Endodermal cell (in vitro differentiated cells): ENCODE measurements around the gene PTCD1. TPM values are rescaled to one million over a fixed set of nuclear protein-coding genes. Genes with fewer than 3 reads are reported as not detected.
"Not testable (repeated sequence)": the region's sequence is repeated elsewhere in the genome, so short reads cannot be mapped to it uniquely, and the experiment has no call there.

ENCODE experiments used
- DNase-seq: peaks from one replicate; pipeline ENCODE4 v3.0.0-alpha.2; 2017
- H3K27ac ChIP-seq: 2 replicates; pipeline ENCODE4 v1.5.1; 2013; ENCODE audit warnings: mild to moderate bottlenecking, low read depth, low read length, moderate library complexity
- H3K27me3 ChIP-seq: 2 replicates; pipeline ENCODE4 v1.6.1; 2013; ENCODE audit warnings: mild to moderate bottlenecking, low read length, moderate library complexity; ENCODE audit not compliant: insufficient read depth, control insufficient read depth, poor library complexity, severe bottlenecking
- H3K36me3 ChIP-seq: 2 replicates; pipeline ENCODE4 v1.7.0; 2013; ENCODE audit warnings: mild to moderate bottlenecking, low read length, moderate library complexity; ENCODE audit not compliant: control insufficient read depth, insufficient read depth
- H3K4me1 ChIP-seq: one replicate; pipeline ENCODE4 v1.7.0; 2013; ENCODE audit warnings: low read length; ENCODE audit not compliant: control insufficient read depth, insufficient read depth
- H3K4me3 ChIP-seq: 2 replicates; pipeline ENCODE4 v1.5.1; 2013; ENCODE audit warnings: mild to moderate bottlenecking, low read length, moderate library complexity
- H3K9ac ChIP-seq: 2 replicates; pipeline ENCODE4 v1.6.1; 2013; ENCODE audit warnings: mild to moderate bottlenecking, low read length, moderate library complexity; ENCODE audit not compliant: poor library complexity, severe bottlenecking; ENCODE audit errors: extremely low read depth
- H3K9me3 ChIP-seq: 2 replicates; pipeline ENCODE4 v1.6.1; 2013; ENCODE audit warnings: mild to moderate bottlenecking, low read length, moderate library complexity; ENCODE audit not compliant: control insufficient read depth
- H3K27ac Mint-ChIP-seq: 2 replicates; pipeline ENCODE4 v1.8.0; 2020; ENCODE audit warnings: mixed read lengths
- H3K27me3 Mint-ChIP-seq: 2 replicates; pipeline ENCODE4 v1.8.0; 2021; ENCODE audit warnings: mild to moderate bottlenecking, mixed read lengths; ENCODE audit not compliant: insufficient read depth
- H3K36me3 Mint-ChIP-seq: 2 replicates; pipeline ENCODE4 v1.8.0; 2020; ENCODE audit warnings: low read depth, mixed read lengths
- H3K4me1 Mint-ChIP-seq: 2 replicates; pipeline ENCODE4 v1.8.0; 2020; ENCODE audit warnings: mixed read lengths
- H3K4me3 Mint-ChIP-seq: 2 replicates; pipeline ENCODE4 v1.8.0; 2020; ENCODE audit warnings: mild to moderate bottlenecking, moderate library complexity, mixed read lengths
- H3K9me3 Mint-ChIP-seq: 2 replicates; pipeline ENCODE4 v1.8.0; 2020; ENCODE audit warnings: mild to moderate bottlenecking, mixed read lengths
- WGBS, 2 experiments: methylation state at CpG; one replicate each; pipeline versions ENCODE4 v1.1.5 to v1.1.7; 2013; ENCODE audit warnings: missing lambda C conversion rate in 2 of 2, mixed read lengths in 1 of 2; ENCODE audit not compliant: insufficient coverage in 1 of 2, insufficient read length in 1 of 2; 5-methylcytosine and 5-hydroxymethylcytosine counted together
- total RNA-seq, 2 donors: library from RNA; stranded (reverse); fragmentation: NEBNext Ultra II Directional in 1 of 2; extraction: Animal tissue kit (Norgen Biotek cat#: 25700) in 1 of 2; gene quantifications; 2 replicates in 1 of 2; 3 replicates in 1 of 2; pipeline ENCODE4 v1.2.1, GENCODE V29; 2021
- TF ChIP-seq, protein P1 (sequence below): fragments of 200-600 bp; sonication (generic); conservative IDR thresholded peaks from 2 replicates; pipeline ENCODE4 v1.5.0; 2021; ENCODE audit warnings: antibody characterized with exemption, mild to moderate bottlenecking

The PTCD1 gene
- total RNA-seq, 2 donors from 2014 or later, result 11.9 to 12.5 TPM

DNA sequence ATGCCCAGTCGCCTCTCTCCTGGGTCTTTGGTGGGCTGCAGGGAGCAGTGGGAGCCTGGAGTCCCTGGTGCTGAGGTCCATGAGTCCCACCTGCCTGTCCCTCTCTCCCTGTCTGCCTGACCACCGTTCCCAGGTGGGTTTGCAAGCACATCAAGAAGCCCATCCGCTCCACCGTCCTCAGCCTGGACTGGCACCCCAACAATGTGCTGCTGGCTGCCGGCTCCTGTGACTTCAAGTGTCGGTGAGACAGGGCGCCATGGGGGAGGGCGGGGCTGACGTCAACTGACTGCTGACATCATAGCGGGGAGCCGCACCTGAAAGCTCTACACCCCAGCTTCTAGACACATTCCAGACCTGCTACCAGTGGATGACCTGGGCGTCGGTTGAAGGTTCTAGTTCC, 48.8 kb downstream of the PTCD1 start:
- no peaks in the 10 kb centered on the region for H3K9me3 Mint-ChIP-seq
- no peaks in the 10 kb centered on the region for H3K4me1 ChIP-seq
- H3K9me3 ChIP-seq, result no peaks in the 10 kb centered on the region
- no peak overlapping the region for H3K9ac ChIP-seq
- H3K27me3 ChIP-seq, result no peaks in the 10 kb centered on the region
- DNase-seq, result no peak
- H3K27ac Mint-ChIP-seq, result no peak overlapping the region
- WGBS, 2 experiments, result 93 to 96% methylated on average over 11 to 13 of the region's 13 CpGs
- no peak overlapping the region for H3K4me3 Mint-ChIP-seq
- no peak overlapping the region for H3K4me3 ChIP-seq
- TF ChIP-seq, protein P1, sequence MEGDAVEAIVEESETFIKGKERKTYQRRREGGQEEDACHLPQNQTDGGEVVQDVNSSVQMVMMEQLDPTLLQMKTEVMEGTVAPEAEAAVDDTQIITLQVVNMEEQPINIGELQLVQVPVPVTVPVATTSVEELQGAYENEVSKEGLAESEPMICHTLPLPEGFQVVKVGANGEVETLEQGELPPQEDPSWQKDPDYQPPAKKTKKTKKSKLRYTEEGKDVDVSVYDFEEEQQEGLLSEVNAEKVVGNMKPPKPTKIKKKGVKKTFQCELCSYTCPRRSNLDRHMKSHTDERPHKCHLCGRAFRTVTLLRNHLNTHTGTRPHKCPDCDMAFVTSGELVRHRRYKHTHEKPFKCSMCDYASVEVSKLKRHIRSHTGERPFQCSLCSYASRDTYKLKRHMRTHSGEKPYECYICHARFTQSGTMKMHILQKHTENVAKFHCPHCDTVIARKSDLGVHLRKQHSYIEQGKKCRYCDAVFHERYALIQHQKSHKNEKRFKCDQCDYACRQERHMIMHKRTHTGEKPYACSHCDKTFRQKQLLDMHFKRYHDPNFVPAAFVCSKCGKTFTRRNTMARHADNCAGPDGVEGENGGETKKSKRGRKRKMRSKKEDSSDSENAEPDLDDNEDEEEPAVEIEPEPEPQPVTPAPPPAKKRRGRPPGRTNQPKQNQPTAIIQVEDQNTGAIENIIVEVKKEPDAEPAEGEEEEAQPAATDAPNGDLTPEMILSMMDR, result no peak
- peaks cover 46% of the 10 kb centered on the region for H3K36me3 Mint-ChIP-seq
- H3K27me3 Mint-ChIP-seq, result no peaks in the 10 kb centered on the region
- peaks cover 62% of the 10 kb centered on the region for H3K36me3 ChIP-seq
- H3K4me1 Mint-ChIP-seq, result peaks cover 9% of the 10 kb centered on the region
- no peak overlapping the region for H3K27ac ChIP-seq

DNA sequence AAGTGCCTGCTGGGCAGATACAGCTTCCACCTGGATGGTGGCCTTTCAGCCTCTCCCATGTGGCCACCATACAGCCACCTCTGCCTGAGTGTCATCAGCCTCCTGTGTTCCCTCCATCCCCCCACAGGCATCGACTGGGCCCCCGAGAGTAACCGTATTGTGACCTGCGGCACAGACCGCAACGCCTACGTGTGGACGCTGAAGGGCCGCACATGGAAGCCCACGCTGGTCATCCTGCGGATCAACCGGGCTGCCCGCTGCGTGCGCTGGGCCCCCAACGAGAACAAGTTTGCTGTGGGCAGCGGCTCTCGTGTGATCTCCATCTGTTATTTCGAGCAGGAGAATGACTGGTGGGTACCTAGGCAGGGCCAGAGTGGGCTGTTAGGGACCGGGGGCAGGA, 50.7 kb downstream of the PTCD1 start:
- H3K9ac ChIP-seq, result no peak overlapping the region
- H3K27ac ChIP-seq, result no peak overlapping the region
- peaks cover 49% of the 10 kb centered on the region for H3K36me3 ChIP-seq
- 92 to 98% methylated on average over 16 to 20 of the region's 20 CpGs for WGBS, 2 experiments
- H3K9me3 Mint-ChIP-seq, result no peaks in the 10 kb centered on the region
- no peaks in the 10 kb centered on the region for H3K4me1 Mint-ChIP-seq
- no peaks in the 10 kb centered on the region for H3K9me3 ChIP-seq
- no peaks in the 10 kb centered on the region for H3K27me3 ChIP-seq
- no peak overlapping the region for H3K27ac Mint-ChIP-seq
- peaks cover 49% of the 10 kb centered on the region for H3K36me3 Mint-ChIP-seq
- no peak overlapping the region for H3K4me3 Mint-ChIP-seq
- TF ChIP-seq, protein P1, result no peak
- no peaks in the 10 kb centered on the region for H3K4me1 ChIP-seq
- no peak for DNase-seq
- no peaks in the 10 kb centered on the region for H3K27me3 Mint-ChIP-seq
- no peak overlapping the region for H3K4me3 ChIP-seq

DNA sequence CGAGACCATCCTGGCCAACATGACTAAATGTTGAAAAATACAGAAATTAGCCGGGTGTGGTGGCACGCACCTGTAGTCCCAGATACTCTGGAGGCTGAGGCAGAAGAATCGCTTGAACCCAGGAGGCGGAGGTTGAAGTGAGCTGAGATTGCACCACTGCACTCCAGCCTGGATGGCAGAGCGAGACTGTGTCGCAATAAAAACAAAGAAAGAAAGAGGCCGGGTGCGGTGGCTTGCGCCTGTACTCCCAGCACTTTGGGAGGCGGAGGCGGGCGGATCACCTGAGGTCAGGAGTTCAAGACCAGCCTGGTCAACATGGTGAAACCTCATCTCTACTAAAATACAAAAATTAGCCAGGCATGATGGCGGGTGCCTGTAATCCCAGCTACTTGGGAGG, 51.4 kb downstream of the PTCD1 start:
- H3K9ac ChIP-seq, H3K27me3 ChIP-seq, H3K4me3 Mint-ChIP-seq, H3K4me1 Mint-ChIP-seq, H3K9me3 ChIP-seq, H3K4me3 ChIP-seq, H3K27ac Mint-ChIP-seq, DNase-seq, H3K27ac ChIP-seq, H3K4me1 ChIP-seq, H3K9me3 Mint-ChIP-seq, H3K27me3 Mint-ChIP-seq: not testable (repeated sequence)
- H3K36me3 Mint-ChIP-seq, result peaks cover 49% of the 10 kb centered on the region
- peaks cover 49% of the 10 kb centered on the region for H3K36me3 ChIP-seq
- WGBS, 2 experiments, result 87 to 94% methylated on average over 12 to 14 of the region's 14 CpGs

DNA sequence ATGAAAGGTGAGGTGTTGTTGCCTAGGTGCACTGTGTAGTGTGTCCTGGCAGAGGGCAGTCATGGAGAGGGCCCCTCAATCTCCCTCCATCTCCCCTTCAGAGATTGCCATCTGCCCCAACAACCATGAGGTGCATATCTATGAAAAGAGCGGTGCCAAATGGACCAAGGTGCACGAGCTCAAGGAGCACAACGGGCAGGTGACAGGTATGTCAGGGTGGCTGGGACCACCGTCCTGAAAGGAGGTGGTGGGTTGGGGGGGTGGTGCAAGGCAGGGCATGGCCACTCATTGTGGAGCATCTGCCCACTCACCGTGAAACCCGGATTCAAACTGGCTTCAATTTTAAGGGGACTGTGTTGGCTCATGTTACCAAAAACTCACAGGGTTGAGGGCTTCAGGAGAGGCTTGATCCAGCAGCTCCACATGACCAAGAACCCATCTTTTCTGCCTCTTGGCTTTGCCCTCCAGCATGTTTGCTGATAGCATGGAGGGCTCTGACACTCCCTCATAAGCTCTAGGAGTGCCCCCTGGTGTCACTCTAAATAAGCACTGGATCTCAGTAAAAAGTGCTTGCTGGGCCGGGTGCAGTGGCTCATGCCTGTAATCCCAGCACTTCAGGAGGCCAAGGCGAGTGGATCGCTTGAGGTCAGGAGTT, 51.9 kb downstream of the PTCD1 start:
- Histone ChIP-seq H3K27me3 (no peaks in the 10 kb centered on the region), H3K9ac (no peak overlapping the region), H3K4me3 (no peak overlapping the region), H3K36me3 (peaks cover 49% of the 10 kb centered on the region), H3K27ac (no peak overlapping the region), H3K9me3 (no peaks in the 10 kb centered on the region), H3K4me1 (no peaks in the 10 kb centered on the region)
- WGBS, 2 experiments, result 85 to 89% methylated on average over 7 to 9 of the region's 9 CpGs
- TF ChIP-seq, protein P1, result peak; percentile 60
- H3K36me3 Mint-ChIP-seq, result peaks cover 45% of the 10 kb centered on the region
- H3K9me3 Mint-ChIP-seq, result no peaks in the 10 kb centered on the region
- DNase-seq, result no peak
- H3K27me3 Mint-ChIP-seq, result no peaks in the 10 kb centered on the region
- no peak overlapping the region for H3K4me3 Mint-ChIP-seq
- H3K4me1 Mint-ChIP-seq, result no peaks in the 10 kb centered on the region
- no peak overlapping the region for H3K27ac Mint-ChIP-seq
